Sigmoid colon (tissue), 7 donors: Measurements from ENCODE around the gene FMO4. TPM values are rescaled to one million over a fixed set of nuclear protein-coding genes. Genes with fewer than 3 reads are reported as not detected.
"Not testable (repeated sequence)": the region's sequence is repeated elsewhere in the genome, so short reads cannot be mapped to it uniquely, and the experiment has no call there.

ENCODE experiments used
- DNase-seq: peaks from one replicate; pipeline ENCODE4 v3.0.0-alpha.2; 2019
- H3K27ac ChIP-seq, 4 donors: fragments of 200-600 bp; sonication (generic); one replicate each; pipeline ENCODE4 v1.5.1; 2016 to 2019; ENCODE audit warnings: mild to moderate bottlenecking in 1 of 4
- H3K27me3 ChIP-seq, 3 donors: fragments of 200-600 bp; sonication (generic); one replicate each; pipeline ENCODE4 v1.5.1; 2019; ENCODE audit warnings: mild to moderate bottlenecking in 1 of 3
- H3K36me3 ChIP-seq, 4 donors: fragments of 200-600 bp; sonication (generic); one replicate each; pipeline ENCODE4 v1.5.1; 2016 to 2019
- H3K4me1 ChIP-seq, 4 donors: fragments of 200-600 bp; sonication (generic); one replicate each; pipeline ENCODE4 v1.5.1; 2017 to 2019
- H3K4me3 ChIP-seq, 4 donors: fragments of 200-600 bp; sonication (generic); one replicate each; pipeline ENCODE4 v1.5.1; 2017 to 2019; ENCODE audit warnings: mild to moderate bottlenecking in 2 of 4, moderate library complexity in 1 of 4
- H3K9me3 ChIP-seq, 4 donors: fragments of 200-600 bp in 3 of 4; sonication (generic) in 3 of 4; one replicate each; pipeline versions ENCODE4 v1.5.1 to v1.6.1; 2013 to 2019
- EP300 ChIP-seq, 4 donors: sonication (generic); formaldehyde crosslinking; IDR thresholded peaks; one replicate each; pipeline ENCODE4 v1.6.1; 2017; ENCODE audit warnings: antibody characterized with exemption in 4 of 4
- POLR2A ChIP-seq, 2 donors: fragments of 450-650 bp; IDR thresholded peaks; one replicate each; pipeline ENCODE4 v1.6.1; 2016; ENCODE audit warnings: antibody characterized with exemption in 2 of 2, mild to moderate bottlenecking in 2 of 2, moderate library complexity in 2 of 2
- POLR2AphosphoS5 ChIP-seq, 4 donors: sonication (generic); formaldehyde crosslinking; IDR thresholded peaks; one replicate each; pipeline ENCODE4 v1.6.1; 2017; ENCODE audit warnings: antibody characterized with exemption in 4 of 4
- WGBS, 2 donors: extraction: QIAGEN DNeasy Blood & Tissue Kit; methylation state at CpG; one replicate each; pipeline ENCODE4 v1.1.7; 2013; 5-methylcytosine and 5-hydroxymethylcytosine counted together
- intact Hi-C: fragments of 100-400 bp; cut with DNase I; formaldehyde crosslinking; loops from one replicate; pipeline ENCODE4 v1.15.1; 2023
- polyA plus RNA-seq, 3 donors: library from polyadenylated mRNA; stranded (reverse); fragments of 200-250 nt; gene quantifications; one replicate each; pipeline ENCODE4 v1.2.3, GENCODE V29; 2013
- total RNA-seq, 4 donors: library from RNA; depleted of rRNA; stranded (reverse); fragments of >200 nt; gene quantifications; one replicate each; pipeline ENCODE4 v1.1.0, GENCODE V29; 2016
- TF ChIP-seq, protein P1 (sequence below), 4 experiments: fragments of 450-650 bp in 3 of 4; fragments of 200-600 bp in 1 of 4; IDR thresholded peaks; one replicate each; pipeline ENCODE4 v1.5.1; 2016 to 2019; ENCODE audit warnings: antibody characterized with exemption in 4 of 4, mild to moderate bottlenecking in 3 of 4, moderate library complexity in 2 of 4
- donor health status: healthy with polysubstance abuse.
- donor health status: Bipolar disorder and iron deficiency.
- donor health status: healthy.

FMO4 gene
- total and polyA plus RNA-seq, 7 donors = 2.0 to 13.9 (median 4.3) TPM

DNA sequence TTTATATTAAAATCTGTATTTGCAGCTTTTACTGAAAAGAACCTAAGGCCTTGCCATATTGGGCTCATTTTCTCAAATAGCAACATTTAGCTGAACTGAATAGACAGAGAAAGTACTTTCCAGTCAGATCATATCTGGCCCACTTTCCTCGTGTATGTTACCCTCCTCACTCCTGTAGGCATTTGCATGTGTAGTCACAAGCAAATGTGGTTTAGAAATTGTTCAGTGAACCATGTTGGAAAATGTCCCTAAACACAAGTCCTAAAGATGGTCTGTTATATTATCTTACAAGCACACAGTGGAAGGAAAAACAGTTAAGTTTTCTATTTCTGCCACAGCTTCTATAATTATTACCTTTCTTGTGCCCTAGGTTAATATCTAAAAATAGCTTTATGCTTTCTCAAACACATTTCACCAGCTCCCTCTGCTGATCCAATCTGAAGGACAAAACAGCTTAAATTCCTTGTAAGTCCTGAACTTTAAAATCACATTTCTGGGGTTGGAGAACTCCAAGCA is 606 bp upstream of the FMO4 start:
- no peak for DNase-seq

DNA sequence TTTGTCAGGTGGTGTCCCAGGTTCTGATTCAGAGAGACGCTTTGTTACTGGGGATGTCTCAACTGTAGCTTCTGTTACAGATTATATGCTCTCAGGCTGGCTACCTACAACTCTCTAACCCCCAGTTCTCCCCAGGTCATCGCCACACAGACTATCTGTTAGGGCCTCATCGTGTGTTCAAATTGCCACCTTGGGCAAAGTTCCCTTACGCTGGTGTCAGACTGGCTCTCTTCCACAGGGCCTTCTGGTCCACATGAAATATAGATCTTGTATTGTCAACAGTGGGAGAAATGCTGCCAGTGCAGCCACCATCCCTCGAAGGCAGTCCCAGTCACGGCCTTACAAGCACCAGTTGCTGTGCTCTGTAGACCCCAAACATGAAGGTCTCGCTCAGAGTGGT is 15.3 kb downstream of the FMO4 start:
- no peak overlapping the region for H3K4me3 ChIP-seq
- intact Hi-C loops = no loop called here
- H3K4me1 ChIP-seq = no peaks in the 10 kb centered on the region
- 94 to 95% methylated on average over 7 of the region's 7 CpGs for WGBS, 2 donors
- no peaks in the 10 kb centered on the region for H3K27me3 ChIP-seq
- H3K27ac ChIP-seq = no peak overlapping the region
- H3K36me3 ChIP-seq = no peaks in the 10 kb centered on the region
- TF ChIP-seq, protein P1, sequence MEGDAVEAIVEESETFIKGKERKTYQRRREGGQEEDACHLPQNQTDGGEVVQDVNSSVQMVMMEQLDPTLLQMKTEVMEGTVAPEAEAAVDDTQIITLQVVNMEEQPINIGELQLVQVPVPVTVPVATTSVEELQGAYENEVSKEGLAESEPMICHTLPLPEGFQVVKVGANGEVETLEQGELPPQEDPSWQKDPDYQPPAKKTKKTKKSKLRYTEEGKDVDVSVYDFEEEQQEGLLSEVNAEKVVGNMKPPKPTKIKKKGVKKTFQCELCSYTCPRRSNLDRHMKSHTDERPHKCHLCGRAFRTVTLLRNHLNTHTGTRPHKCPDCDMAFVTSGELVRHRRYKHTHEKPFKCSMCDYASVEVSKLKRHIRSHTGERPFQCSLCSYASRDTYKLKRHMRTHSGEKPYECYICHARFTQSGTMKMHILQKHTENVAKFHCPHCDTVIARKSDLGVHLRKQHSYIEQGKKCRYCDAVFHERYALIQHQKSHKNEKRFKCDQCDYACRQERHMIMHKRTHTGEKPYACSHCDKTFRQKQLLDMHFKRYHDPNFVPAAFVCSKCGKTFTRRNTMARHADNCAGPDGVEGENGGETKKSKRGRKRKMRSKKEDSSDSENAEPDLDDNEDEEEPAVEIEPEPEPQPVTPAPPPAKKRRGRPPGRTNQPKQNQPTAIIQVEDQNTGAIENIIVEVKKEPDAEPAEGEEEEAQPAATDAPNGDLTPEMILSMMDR (IDR thresholded peaks at IDR 0.05) = no peak
- TF ChIP-seq EP300 (IDR thresholded peaks at IDR 0.05) = no peak
- no peak for TF ChIP-seq POLR2A (IDR thresholded peaks at IDR 0.05)
- TF ChIP-seq POLR2AphosphoS5 (IDR thresholded peaks at IDR 0.05) = no peak
- DNase-seq = no peak
- no peaks in the 10 kb centered on the region for H3K9me3 ChIP-seq

More for the DNA sequence above, 606 bp upstream of the FMO4 start:
- intact Hi-C loops = loop anchor here (10.0 kb wide), 2 partner anchors 779 to 1239 kb away; partner anchors contain the start of genes GORAB and KIFAP3
- Histone ChIP-seq H3K9me3 (no peaks in the 10 kb centered on the region), H3K27me3 (no peaks in the 10 kb centered on the region), H3K36me3 (no peaks in the 10 kb centered on the region), H3K4me1 (peaks cover 0 to 13% (median 8%) of the 10 kb centered on the region in 4 donors), H3K27ac (peak overlapping the region; percentile 52 to 78 (median 66)), H3K4me3 (peak overlapping the region in 2 of 4 donors; percentile 15 to 33)
- no peak for TF ChIP-seq POLR2A (IDR thresholded peaks at IDR 0.05)
- TF ChIP-seq, protein P1 (IDR thresholded peaks at IDR 0.05) = no peak
- no peak for TF ChIP-seq EP300 (IDR thresholded peaks at IDR 0.05)
- no peak for TF ChIP-seq POLR2AphosphoS5 (IDR thresholded peaks at IDR 0.05)
- 9 to 11% methylated on average over 1 of the region's 1 CpG for WGBS, 2 donors

DNA sequence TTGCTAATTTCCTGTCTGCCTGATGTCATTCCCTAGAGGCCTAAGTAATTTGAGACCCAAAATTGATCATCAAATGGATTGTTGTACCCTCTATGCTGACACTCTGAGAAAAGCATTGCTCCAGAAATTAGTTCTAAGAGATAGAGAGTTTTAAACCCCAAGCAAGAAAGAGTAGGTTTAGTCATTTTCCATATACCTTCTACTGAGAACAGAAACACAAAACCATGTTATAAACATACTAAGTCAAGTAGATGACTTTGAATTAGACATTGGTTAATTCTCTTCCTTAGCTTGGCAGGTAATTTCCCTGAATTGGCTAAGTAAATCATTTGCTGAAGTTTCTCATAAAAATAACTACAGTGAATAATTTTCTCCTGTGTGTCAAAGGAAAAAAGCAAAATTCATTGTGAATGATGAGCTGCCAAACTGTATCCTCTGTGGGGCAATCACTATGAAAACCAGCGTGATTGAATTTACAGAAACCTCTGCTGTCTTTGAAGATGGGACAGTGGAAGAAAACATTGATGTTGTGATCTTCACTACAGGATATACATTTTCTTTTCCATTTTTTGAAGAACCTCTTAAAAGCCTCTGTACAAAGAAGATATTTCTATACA is 20.1 kb downstream of the FMO4 start:
- Histone ChIP-seq H3K9me3 (no peaks in the 10 kb centered on the region), H3K36me3 (no peaks in the 10 kb centered on the region), H3K4me1 (no peaks in the 10 kb centered on the region), H3K4me3 (no peak overlapping the region), H3K27me3 (no peaks in the 10 kb centered on the region), H3K27ac (no peak overlapping the region)
- TF ChIP-seq POLR2AphosphoS5 (IDR thresholded peaks at IDR 0.05) = no peak
- no peak for TF ChIP-seq POLR2A (IDR thresholded peaks at IDR 0.05)
- TF ChIP-seq, protein P1 (IDR thresholded peaks at IDR 0.05) = no peak
- TF ChIP-seq EP300 (IDR thresholded peaks at IDR 0.05) = no peak
- no peak for DNase-seq
- intact Hi-C loops = no loop called here
- WGBS, 2 donors = 91 to 92% methylated on average over 1 of the region's 1 CpG

DNA sequence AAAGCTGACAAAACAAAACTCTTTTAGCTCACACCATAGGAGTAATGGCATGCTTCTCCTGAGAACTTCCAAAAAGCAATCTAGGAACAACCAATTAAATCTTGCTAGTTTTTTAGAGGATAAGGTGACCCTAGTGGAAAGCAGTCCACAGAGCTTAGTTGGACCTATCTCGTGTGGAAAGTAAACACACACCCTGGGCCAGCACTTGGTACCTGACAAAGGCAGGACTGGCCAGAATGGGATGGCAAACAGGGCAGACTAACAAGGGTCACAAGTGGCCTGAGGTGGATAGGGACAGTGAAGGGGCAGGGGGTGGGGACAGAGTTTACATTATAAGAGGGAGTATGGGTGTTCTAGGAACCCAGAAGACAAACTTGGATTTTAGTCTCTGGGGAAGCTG is 22.0 kb downstream of the FMO4 start:
- Histone ChIP-seq H3K4me1 (no peaks in the 10 kb centered on the region), H3K4me3 (no peak overlapping the region), H3K27ac (no peak overlapping the region), H3K9me3 (no peaks in the 10 kb centered on the region), H3K36me3 (no peaks in the 10 kb centered on the region), H3K27me3 (no peaks in the 10 kb centered on the region)
- no peak for TF ChIP-seq POLR2AphosphoS5 (IDR thresholded peaks at IDR 0.05)
- TF ChIP-seq EP300 (IDR thresholded peaks at IDR 0.05) = no peak
- TF ChIP-seq POLR2A (IDR thresholded peaks at IDR 0.05) = no peak
- TF ChIP-seq, protein P1 (IDR thresholded peaks at IDR 0.05) = no peak
- intact Hi-C loops = no loop called here
- 23 to 57% methylated on average over 1 of the region's 1 CpG for WGBS, 2 donors
- no peak for DNase-seq

DNA sequence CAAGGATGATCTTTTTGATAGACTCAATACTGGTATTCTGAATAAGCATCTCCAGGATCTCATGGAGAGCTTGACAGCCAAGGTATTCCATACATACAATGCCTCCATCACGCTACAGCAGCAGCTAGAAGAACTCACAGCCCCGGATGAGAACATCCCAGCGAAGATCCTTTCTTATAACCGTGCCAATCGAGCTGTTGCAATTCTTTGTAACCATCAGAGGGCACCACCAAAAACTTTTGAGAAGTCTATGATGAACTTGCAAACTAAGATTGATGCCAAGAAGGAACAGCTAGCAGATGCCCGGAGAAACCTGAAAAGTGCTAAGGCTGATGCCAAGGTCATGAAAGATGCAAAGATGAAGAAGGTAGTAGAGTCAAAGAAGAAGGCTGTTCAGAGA is 25.4 kb downstream of the FMO4 start:
- intact Hi-C loops, H3K36me3 ChIP-seq, H3K4me1 ChIP-seq, H3K4me3 ChIP-seq, DNase-seq, H3K27me3 ChIP-seq, H3K27ac ChIP-seq, H3K9me3 ChIP-seq: not testable (repeated sequence)
- 88 to 91% methylated on average over 6 of the region's 6 CpGs for WGBS, 2 donors
